ENCODE data around the gene KRTAP1-1. TPM values are rescaled to one million over a fixed set of nuclear protein-coding genes. Genes with fewer than 3 reads are reported as not detected.

The KRTAP1-1 gene
- total and polyA plus RNA-seq, 2 of the 8 experiments (the other 6 are each of a cell fraction or from before 2014, with no cell fraction given) = not detected

DNA sequence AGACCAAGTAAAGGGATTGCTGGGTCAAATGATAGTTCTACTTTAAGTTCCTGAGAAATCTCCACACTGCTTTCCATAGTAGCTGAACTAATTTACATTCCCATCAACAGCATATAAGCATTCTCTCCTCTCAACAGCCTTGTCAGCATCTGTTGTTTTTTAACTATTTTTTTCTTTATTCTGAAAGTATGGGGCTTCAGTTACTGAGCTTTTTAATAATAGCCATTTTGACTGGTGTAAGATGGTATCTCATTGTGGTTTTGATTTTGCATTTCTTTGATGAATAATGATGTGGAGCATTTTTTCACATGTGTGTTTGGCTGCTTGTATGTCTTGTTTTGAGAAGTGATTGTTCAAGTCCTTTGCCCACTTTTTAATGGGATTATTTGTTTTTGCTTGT is 11.3 kb upstream of the KRTAP1-1 start (continued):
- no peak for TF ChIP-seq CHD7 (IDR thresholded peaks at IDR 0.05; ENCODE audit: insufficient replicate concordance, low read length)
- TF ChIP-seq TCF12 (IDR thresholded peaks at IDR 0.05; ENCODE audit: low read depth, low read length) = no peak
- TF ChIP-seq ATF3 (IDR thresholded peaks at IDR 0.05; ENCODE audit: insufficient read depth, low read depth, low read length) = no peak
- no peak for TF ChIP-seq EGR1 (IDR thresholded peaks at IDR 0.05; ENCODE audit: borderline replicate concordance, low read depth, low read length)
- no peak for TF ChIP-seq RBBP5 (IDR thresholded peaks at IDR 0.05; ENCODE audit: borderline replicate concordance, low read depth, low read length)
- TF ChIP-seq BRCA1 (IDR thresholded peaks at IDR 0.05; ENCODE audit: low read depth, low read length) = no peak

Data from H1 (cell line).